SH-SY5Y (cell line): ENCODE data around the gene MCU.

Source experiments
- GATA2 ChIP-seq: IDR thresholded peaks from 2 replicates; pipeline ENCODE4 v1.6.1; 2011; ENCODE audit warnings: mild to moderate bottlenecking, low read depth, low read length
- GATA3 ChIP-seq: IDR thresholded peaks from 2 replicates; pipeline ENCODE4 v1.6.1; 2011; ENCODE audit warnings: low read depth, mild to moderate bottlenecking, low read length, moderate library complexity

DNA sequence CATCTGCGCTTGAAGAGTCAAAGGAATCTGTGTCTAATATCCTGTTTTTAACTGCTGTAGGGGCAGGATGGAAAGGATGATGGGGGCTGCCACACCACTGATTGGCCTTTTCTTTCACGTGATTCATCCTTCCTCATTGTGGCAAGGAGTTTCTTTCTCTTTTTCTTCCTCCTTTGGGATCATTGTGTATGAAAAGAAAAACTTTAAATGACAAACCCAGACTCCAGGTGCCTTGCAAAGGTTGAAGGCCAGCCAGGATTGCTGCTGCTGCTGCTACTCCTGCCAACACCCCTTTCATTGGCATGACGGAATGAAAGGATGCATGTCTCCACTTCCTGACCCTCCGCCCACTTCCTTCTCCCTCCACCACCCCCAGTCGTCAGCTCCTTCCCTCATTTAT, 195.1 kb downstream of the MCU start:
- TF ChIP-seq GATA2, result no peak
- no peak for TF ChIP-seq GATA3
